ENCODE results near the gene FAM53B.

Gene FAM53B

GRCh38 chr10:124742413-124743190 is 1.6 kb downstream of the FAM53B start:
- DNase-seq, result peak in 11 of 58 donors; percentile 37 to 78 (median 47)

- peak in 4 of 58 donors; percentile 44 to 47 (median 46) for DNase-seq
Observed at GRCh38 chr10:124741922-124742412, 2.2 kb downstream of the FAM53B start.

GRCh38 chr10:124741281-124741921 is 2.8 kb downstream of the FAM53B start:
- peak in 52 of 58 donors; percentile 43 to 93 (median 76) for DNase-seq

GRCh38 chr10:124740369-124741280 is 3.6 kb downstream of the FAM53B start:
- DNase-seq, result peak in 40 of 58 donors; percentile 27 to 73 (median 56)

GRCh38 chr10:124739986-124740368 is 4.2 kb downstream of the FAM53B start:
- no peak for DNase-seq

GRCh38 chr10:124739119-124739921 is 4.9 kb downstream of the FAM53B start:
- DNase-seq, result no peak

GRCh38 chr10:124738441-124738840 is 5.7 kb downstream of the FAM53B start:
- no peak for DNase-seq

GRCh38 chr10:124737708-124738107 is 6.5 kb downstream of the FAM53B start:
- no peak for DNase-seq

GRCh38 chr10:124737221-124737620 is 7.0 kb downstream of the FAM53B start:
- DNase-seq, result no peak

- DNase-seq, result peak in 49 of 58 donors; percentile 17 to 90 (median 75)
Observed at GRCh38 chr10:124736491-124737136, 7.6 kb downstream of the FAM53B start.

GRCh38 chr10:124735491-124736286 is 8.5 kb downstream of the FAM53B start:
- DNase-seq, result no peak

GRCh38 chr10:124734311-124735166 is 9.6 kb downstream of the FAM53B start:
- DNase-seq, result no peak

- DNase-seq, result no peak
Observed at GRCh38 chr10:124733571-124734245, 10.5 kb downstream of the FAM53B start.

GRCh38 chr10:124732931-124733570 is 11.1 kb downstream of the FAM53B start:
- DNase-seq, result peak in 10 of 58 donors; percentile 21 to 63 (median 36)

GRCh38 chr10:124731551-124731950 is 12.6 kb downstream of the FAM53B start:
- DNase-seq, result no peak

GRCh38 chr10:124730790-124731189 is 13.4 kb downstream of the FAM53B start:
- no peak for DNase-seq
